Measurements from ENCODE around the gene RAC3.

GRCh38 chr17:82013341-82013740, 18.1 kb upstream of the RAC3 start:
- TF ChIP-seq, protein P1, sequence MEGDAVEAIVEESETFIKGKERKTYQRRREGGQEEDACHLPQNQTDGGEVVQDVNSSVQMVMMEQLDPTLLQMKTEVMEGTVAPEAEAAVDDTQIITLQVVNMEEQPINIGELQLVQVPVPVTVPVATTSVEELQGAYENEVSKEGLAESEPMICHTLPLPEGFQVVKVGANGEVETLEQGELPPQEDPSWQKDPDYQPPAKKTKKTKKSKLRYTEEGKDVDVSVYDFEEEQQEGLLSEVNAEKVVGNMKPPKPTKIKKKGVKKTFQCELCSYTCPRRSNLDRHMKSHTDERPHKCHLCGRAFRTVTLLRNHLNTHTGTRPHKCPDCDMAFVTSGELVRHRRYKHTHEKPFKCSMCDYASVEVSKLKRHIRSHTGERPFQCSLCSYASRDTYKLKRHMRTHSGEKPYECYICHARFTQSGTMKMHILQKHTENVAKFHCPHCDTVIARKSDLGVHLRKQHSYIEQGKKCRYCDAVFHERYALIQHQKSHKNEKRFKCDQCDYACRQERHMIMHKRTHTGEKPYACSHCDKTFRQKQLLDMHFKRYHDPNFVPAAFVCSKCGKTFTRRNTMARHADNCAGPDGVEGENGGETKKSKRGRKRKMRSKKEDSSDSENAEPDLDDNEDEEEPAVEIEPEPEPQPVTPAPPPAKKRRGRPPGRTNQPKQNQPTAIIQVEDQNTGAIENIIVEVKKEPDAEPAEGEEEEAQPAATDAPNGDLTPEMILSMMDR (IDR thresholded peaks at IDR 0.05 in 4 of 5, conservative IDR thresholded peaks at IDR 0.05 in 1 of 5): no peak
- TF ChIP-seq POLR2A (IDR thresholded peaks at IDR 0.05): no peak

All from gastrocnemius medialis (tissue), 4 donors.